ENCODE measurements around the gene IQSEC3.

The IQSEC3 gene

DNA sequence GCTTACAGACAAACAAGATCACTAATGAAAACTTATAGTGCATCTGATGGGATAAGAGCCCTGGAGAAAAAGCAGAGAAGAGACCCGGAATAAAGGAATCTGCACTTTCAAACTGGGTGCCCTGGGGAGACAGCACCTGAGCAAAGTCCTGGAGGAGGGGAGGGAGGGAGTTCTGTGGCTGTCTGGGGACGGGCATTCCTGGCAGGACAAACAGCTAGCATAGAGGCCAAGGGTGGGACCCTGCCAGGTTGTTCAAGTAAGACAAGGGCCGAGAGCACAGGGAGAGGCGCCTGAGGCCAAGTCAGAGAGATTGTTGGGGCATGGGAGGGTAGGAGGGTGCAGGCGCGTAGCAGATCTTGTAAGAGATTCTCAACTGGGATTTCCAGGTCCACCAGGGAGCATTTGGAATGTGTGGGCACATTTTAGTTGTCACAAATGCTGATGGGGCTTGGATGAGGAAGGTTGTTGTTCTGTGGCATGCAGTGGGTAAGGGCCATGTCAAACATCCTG is 14.2 kb downstream of the IQSEC3 start:
- DNase-seq (ENCODE audit: low read depth): no peak

DNA sequence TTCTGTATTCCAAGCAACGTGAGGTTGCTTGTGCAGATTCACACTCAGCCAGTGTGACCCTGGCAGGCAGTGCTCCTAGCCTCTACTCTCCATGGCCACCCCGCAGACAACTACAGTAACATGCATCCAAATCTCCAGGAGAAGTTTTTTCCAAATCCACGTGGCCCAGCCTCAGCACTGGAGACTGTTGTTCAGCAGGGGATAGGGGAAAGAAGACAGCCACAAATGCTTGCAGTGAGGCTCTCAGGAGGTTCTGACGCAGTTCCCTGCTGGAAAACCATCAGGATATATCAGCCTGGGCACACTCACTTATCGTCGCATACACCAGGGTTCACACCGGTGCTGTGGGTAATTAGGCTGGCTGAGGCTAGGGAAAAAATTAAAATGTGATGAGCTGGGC is 16.2 kb downstream of the IQSEC3 start:
- DNase-seq (ENCODE audit: low read depth): no peak

DNA sequence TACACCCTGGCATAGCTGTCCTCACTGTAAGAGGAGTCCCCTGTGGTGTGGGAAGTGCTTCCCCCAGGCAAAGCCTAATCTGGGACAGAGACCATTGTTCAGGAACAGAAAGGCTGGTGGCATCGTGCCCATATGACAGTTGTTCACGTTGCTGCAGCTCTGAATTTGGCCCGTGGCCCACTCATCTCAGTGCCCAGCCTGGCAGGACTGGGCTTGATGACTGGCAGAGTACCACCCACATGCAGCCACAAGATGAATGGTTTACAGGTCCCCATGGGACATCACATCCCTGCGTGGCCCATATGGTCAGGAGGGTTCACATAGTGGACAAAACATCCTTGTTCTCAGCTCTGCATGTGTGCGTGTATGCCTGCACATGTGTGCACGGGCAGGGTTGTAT is 17.5 kb downstream of the IQSEC3 start:
- DNase-seq (ENCODE audit: low read depth): no peak

DNA sequence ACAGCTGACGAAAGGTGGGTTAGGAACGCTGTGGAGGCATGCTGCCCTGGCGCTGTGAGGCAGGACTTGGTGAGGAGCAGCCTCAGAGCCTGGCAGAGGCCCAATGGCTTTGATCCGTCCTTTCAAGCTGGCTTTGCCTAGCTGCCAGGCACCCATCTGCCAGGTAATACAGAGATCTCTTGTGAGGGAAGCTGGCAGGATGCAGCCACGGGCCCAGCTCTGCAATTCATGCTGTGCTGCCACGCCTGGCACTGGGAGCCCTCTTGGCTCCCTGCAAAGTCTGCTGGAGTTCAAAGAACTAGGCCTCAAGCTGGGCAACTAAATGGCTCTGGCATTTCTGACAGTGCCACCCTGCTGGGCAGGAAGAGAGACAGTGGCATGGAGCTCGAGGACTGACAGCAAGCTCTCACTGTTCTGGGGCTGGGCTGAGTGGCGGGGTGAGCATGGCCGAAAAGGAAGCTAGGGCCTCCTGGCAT is 18.7 kb downstream of the IQSEC3 start:
- no peak for DNase-seq (ENCODE audit: low read depth)

DNA sequence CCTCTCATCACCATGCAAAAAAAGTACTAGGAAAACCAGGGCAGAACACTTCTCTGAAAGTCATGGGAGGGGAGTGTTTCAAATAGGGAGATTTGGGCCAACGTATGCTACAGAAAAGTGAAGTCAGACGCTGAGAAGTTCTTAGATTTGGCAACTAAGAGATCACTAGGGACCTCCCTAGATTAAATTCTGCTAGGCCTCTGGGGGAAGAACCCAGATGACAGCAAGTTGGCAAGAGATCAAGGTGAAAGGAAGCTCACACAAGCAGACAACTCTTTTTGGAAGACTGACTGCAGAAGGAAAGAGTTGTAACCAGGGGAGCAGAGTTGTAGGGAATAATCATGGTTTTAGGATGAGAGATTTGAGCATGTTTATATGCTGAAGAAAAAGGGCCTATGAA is 20.7 kb downstream of the IQSEC3 start:
- no peak for DNase-seq (ENCODE audit: low read depth)

DNA sequence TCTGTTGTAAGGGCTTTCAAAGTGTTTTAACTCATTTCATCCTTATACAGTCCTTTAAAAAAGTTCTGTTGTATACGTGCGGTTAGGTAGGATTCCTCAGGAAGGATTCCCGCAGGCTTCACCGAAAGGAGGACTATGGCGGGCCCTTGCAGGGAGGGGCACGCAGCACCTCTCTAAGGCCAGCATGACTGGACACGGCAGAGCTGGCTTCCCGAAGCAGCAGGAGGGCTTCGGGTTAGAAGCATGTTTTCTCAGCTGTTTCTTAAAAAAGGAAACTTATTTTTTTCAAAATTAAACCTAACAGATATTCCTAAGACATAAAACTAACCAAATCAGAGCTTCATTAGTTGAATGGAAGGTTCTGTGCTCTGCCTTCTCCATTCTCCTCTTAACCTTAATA is 21.3 kb downstream of the IQSEC3 start:
- DNase-seq (ENCODE audit: low read depth): no peak

DNA sequence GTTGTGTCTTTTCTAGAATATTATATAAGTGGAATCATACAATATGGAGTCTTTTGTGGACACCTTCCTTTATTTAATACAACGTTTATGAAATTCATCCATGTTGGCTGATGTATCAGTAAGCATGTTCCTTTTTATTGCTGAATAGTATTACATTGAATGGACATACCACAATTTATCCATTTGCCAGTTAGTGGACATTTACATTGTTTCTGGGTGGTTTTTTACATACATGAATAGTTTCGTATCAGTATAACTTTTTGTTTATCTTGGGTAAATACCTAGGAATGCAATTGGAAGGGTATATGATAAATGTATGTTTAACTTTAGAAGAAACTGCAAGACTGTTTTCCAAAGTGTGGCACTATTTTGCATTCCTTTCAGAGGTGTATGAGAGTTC is 23.1 kb downstream of the IQSEC3 start:
- no peak for DNase-seq (ENCODE audit: low read depth)

DNA sequence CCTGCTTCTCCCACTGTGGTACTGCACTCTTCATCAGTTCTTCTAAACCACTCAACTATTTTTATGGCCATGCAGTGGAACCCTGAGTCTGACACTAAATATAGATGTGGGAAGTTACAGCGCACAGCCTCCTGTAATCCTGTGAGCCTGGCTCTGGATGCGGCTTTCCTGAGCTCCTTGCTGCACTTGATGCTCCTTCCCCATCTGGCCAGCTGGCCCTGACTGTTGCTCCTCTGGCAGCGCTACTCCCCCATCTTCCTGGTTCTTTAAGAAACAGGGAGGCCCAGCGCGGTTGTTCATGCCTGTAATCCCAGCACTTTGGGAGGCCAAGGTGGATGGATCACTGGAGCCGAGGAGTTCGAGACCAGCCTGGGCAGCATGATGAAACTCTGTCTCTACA is 24.6 kb downstream of the IQSEC3 start:
- no peak for DNase-seq (ENCODE audit: low read depth)

DNA sequence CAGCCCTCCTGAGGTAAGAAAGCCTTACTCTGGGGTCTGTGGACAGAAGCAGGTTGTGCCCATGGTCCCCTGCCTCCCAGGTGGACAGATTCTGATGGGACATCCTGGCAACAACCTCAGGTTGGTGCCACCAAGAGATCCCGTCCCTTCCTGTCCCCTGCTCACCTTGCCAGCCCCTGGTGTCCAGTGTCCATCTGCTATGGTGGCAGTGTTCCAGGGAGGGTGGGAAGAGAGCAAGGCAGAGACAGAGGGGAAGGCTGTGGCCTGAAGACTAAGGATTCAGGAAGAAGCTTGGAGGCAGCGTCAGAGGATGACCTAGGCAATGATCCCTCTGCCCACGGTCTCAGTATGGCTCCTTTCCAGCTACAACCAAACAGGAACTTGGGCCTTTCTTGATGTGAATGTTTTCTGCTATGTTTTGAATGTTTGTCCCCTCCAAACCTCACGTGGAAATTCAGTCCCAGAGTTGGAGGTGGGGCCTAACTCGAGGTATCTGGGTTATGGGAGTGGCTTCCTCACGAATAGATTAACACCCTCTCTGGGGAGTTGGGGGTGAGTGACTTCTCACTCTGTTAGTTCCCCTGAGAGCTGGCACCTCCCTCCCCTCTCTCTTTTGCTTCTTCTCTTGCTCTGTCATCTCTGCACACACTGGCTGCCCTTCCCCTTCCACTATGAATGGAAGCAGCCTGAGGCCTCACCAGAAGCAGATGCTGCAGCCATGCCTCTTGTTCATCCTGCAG is 26.9 kb downstream of the IQSEC3 start:
- no peak for DNase-seq (ENCODE audit: low read depth)

DNA sequence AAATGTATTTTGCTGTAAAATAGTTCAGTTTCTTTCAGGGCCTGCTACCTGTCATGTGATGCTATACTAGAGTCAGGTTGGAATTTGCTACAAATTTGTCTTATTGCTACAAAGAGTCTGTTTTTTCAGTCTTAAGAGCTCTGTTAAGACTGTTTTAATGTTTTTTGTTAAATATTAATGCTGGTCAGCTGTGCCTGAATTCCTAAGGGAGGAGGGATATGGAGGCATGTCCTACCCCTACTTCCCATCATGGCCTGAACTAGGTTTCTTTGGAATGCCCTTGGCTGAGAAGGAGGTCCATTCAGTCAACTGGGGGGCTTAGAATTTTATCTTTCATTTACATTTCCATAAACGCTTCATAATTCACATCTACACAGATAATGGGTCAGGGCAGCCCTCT is 30.0 kb downstream of the IQSEC3 start:
- DNase-seq (ENCODE audit: low read depth): no peak

DNA sequence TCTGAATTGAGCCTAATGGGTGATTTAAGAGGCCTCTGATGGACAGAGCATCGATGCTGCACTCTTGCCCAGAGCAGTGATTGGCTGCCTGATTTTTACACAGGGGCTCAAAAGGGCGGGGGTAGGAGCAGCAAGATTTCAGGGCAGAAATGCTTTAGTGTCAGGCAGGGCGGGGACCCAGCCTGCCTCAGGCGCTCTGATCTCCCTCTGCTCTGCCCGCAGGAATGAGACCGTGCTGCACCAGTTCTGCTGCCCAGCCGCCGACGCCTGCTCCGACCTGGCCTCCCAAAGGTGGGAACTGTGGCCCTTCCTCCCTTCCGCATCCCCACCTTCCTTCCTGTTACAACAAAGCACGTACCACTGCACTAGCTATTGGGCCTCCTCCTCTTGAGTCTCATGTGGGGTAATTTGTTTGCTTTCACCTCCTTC is 32.4 kb downstream of the IQSEC3 start:
- DNase-seq (ENCODE audit: low read depth): no peak

DNA sequence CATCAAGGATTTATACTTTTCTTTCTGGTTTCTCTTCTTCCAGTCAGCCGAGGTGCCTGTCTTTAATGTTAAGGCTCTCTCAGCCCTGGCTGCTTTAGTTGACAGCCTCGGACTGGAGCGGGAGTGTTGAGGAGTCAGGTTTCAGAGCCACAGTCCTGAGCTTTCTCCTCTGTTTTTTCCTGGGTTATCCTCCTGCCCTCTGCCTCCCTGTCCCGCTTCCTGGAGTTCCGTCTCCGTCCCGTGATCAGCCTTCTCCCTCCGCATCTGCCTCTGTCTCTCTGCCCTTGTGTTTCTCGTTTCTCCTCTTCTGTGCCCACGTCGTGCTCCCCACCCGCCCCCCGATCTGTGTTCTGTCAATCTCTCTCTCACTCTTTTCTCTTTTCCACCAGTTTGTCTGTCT is 33.0 kb downstream of the IQSEC3 start:
- peak; percentile 5 for DNase-seq (ENCODE audit: low read depth)

DNA sequence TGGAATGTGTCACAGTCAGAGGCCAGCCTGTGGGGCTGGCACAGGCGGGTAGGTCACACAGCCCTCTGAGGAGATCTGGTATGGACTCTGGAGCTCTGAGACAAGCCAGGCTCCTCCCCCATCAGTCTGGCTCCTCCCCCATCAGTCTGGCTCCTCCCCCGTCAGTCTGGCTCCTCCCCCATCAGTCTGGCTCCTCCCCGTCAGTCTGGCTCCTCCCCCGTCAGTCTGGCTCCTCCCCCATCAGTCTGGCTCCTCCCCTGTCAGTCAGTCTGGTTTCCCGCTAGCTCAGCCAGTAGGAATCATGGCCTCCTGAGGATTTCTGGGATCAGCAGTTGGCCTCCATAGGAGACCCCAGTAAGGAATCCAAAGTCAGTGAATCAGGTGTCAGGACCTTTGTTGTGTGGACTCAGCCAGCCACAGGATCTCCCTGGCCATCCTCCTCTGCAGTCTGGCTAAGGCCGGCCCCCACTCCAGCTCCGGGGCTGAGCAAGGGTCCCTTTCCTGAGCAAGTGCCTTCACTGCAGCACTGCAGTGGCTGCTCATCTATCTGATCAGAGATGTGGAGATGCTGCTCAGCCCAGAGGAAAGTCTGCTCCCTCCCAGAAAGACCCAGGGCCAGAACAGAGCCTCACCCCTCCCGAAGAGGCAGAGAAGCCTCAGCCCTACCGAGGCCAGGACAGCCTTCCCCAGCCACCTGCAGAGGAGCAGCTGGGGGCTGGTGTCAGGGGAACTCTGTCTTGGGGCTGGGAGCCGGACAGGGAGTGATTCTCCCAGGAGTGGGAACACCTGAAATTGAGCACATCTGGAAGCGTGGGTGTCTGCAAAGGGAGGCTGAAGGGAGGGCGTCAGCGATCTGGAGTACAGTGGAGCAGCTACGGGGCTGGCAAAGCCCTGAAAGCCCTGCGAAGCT is 35.7 kb downstream of the IQSEC3 start:
- no peak for DNase-seq (ENCODE audit: low read depth)

DNA sequence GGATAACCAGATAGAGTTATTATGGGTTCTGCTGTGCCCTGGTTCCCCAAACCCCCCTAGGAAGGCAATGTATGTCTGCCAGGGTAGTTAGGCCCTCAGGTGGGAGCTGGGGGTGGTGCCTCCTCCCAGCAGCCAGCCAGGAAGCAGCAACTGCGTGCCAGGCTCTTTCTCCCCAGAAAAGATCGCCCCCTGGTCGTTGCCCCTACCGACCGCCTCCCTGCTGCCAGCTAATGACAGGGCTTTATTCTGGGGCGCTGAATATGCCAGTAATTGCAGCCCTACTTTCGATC is 36.3 kb downstream of the IQSEC3 start:
- no peak for DNase-seq (ENCODE audit: low read depth)

DNA sequence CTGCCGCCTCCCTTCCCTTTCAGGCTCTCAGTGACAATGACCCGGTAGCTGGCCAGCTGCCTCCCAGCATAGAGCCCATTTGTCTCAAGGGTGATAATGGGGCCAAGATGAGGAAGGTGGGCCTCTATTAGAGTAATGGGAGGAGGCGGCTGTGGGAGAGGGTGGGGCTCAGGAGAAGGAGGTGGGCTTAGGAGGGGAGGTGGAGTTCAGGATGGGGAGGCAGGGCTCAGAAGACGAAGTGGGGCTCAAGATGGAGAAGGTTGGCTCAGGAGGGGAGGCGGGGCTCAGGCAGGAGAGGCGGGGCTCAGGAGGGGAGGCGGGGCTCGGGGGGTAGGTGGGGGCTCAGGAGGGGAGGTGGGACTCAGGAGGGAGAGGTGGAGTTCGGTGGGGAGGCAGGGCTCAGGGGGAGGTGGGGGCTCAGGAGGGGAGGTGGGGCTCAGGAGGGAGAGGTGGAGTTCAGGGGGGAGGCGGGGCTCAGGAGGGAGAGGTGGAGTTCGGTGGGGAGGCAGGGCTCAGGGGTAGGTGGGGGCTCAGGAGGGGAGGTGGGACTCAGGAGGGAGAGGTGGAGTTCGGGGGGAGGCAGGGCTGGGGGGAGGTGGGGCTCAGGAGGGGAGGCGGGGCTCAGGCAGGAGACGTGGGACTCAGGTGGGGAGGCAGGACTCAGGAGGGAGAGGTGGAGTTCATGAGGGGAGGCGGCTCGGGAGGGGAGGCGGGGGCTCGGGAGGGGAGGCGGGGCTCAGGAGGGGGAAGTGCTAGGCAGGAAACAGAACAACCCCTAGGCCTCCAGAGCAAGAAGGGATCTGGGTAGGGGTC is 36.8 kb downstream of the IQSEC3 start:
- no peak for DNase-seq (ENCODE audit: low read depth)

DNA sequence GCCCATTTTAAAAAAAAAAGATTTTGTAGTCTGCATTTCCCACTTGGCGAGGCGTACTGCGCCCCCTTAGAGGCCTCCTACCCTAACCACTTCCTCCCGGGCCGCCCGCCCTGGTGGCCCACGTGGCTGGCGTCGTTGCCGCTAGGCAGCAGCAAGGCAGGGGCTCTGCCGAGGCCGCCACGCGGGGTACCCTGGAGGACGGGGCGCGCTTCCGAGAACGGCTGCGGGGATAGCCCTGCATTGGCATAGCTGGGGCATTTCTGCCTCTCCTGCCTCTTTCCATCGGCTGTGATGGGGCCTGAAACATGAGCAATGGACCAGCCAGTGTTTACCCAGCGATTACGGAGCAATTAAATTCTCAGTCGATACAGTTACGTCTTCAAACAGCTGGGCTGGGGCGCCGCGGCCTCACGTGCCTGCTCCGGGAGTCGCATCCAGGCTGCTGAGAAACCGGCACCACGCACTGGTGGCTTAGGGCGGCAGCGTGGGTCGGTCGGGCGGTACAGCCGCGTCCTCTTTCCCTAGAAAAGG is 38.0 kb downstream of the IQSEC3 start:
- DNase-seq (ENCODE audit: low read depth): no peak

DNA sequence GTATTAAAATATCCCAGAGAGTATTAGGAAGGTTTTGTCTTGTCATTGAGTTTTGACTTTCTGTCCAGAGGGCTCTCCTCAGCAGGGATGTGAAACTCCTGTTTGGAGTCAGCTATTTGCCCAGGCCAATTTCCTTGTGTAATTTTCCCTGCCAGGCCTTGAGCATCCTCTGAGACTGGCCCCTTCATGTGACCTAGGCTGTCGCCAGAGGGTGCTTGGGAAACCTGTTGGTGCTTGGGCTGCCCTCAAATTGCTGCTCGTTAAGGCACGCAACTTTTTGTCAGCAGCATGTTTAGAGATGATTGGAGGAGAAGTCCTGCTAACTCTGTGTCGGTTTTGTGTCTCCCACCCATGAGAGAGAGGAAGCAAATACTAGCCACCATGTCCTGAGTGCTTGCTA is 39.1 kb downstream of the IQSEC3 start:
- DNase-seq (ENCODE audit: low read depth): no peak

DNA sequence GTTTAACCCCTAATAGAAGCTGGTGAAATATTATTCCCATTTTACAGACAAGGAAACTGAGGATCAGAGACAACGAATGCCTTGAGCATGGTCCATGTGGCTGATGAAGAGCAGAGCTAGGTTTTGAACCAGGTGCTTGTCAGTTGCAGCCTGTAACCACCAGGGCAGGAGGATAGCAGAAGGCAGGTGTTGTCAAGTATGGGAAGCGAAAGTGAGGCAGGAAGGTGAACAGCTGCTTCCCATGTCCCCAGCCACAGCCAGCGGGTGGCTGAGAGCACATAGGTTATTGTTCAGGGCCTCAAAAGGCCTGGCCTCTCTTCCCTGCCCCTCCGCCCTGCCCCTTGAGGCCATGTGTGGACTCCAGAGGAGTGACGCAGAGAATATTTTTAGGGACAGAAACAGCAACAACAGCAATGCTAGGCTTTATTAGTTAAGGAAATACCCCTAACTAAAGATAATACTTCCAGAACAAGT is 39.6 kb downstream of the IQSEC3 start:
- DNase-seq (ENCODE audit: low read depth): no peak

DNA sequence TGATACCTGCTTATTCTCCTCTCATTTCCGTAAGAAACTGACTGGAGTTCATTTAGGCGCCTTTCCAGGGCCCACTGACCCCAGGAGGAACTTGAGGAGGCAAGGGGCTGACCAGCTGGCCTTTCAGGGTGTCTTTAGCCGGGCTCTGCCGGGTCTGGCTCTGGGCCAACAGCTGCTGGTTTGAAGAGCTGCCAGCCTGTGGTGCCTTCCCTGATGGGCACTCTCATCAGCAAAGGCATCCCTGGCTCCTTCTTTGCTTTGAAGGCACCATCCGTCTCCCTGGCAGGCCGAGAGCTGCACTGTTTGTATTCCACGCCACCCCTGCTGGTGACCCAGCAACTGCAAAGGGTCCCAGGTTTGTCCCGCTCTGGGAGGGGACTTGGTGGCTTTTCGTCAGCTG is 42.0 kb downstream of the IQSEC3 start:
- no peak for DNase-seq (ENCODE audit: low read depth)

DNA sequence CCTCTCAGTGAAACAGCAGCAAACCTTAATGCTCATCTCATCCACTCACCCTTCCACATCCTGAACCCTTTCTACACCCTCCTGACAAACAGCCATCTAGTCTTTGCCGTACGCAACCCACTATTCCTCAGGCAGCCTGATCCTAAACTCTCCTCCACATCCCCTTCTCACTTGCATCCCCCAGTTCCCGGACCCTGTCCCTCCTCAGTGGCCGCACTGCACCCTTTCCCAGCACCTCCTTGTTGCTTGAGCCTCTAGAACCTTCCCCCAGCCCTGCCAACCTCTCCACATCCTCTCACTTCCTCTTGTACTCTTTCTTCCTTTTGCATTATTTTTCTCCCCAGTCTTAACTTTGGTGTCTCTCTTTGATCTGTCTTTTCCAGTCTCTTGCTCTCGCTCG is 42.9 kb downstream of the IQSEC3 start:
- no peak for DNase-seq (ENCODE audit: low read depth)

DNA sequence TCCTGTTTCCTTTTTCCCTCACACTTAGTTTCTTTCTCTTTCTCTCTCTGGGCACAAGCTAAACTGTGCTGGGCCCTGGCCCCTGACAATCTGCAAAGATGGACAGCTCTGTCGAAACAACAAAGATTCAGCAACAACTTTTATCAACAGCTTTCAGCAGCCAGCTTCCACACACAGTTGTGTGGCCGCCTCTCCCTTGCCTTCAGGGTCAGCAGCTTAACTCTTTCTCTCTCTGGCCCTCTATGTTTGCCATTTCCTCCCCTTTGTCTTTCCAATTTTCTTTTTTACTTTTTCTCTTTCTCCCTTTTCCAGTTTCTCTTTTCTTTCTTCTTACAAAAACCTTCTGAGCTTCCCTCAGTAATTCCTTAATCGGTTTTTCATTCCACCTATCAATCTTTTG is 43.3 kb downstream of the IQSEC3 start:
- no peak for DNase-seq (ENCODE audit: low read depth)

Measured in GM04504 (cell line).